IMR-90 (cell line): ENCODE measurements around the gene RNF212. TPM values are rescaled to one million over a fixed set of nuclear protein-coding genes. Genes with fewer than 3 reads are reported as not detected.

Experiments
- ATAC-seq: fragments of 200-7000 bp; cut with Tn5 transposase; 2 replicates; pipeline ENCODE4 v1.9.1; 2020; ENCODE audit warnings: low read depth, mild to moderate bottlenecking, moderate library complexity
- BruUV-seq: library from RNA; stranded (reverse); fragments of 400-500 nt; replicated peaks from 2 replicates; lab custom pipeline; 2021; lab: Mats Ljungman, UMichigan
- CTCF ChIA-PET: fragments of 300-600 bp; formaldehyde crosslinking; extraction: SDS; loops from one replicate; lab custom pipeline; 2021; ENCODE audit warnings: antibody characterized with exemption; lab: Yijun Ruan, JAX
- POLR2A ChIA-PET: fragments of 300-600 bp; sonication (Branson Sonifier 250); formaldehyde crosslinking; loops from one replicate; lab custom pipeline; 2022; ENCODE audit warnings: antibody characterized with exemption; ENCODE audit not compliant: unreplicated experiment; lab: Charles Lee
- DNase-seq: peaks from one replicate; pipeline ENCODE4 v3.0.0; 2013
- H2AFZ ChIP-seq: replicated peaks from 2 replicates; pipeline ENCODE3; 2013; ENCODE audit warnings: low read length, mild to moderate bottlenecking; ENCODE audit not compliant: poor library complexity
- H2AK5ac ChIP-seq: 2 replicates; pipeline ENCODE4 v1.6.1; 2013; ENCODE audit warnings: low read depth, low read length, inconsistent platforms
- H2AK9ac ChIP-seq: replicated peaks from 2 replicates; pipeline ENCODE3; 2013; ENCODE audit warnings: mild to moderate bottlenecking, low read depth, low read length, moderate library complexity; ENCODE audit not compliant: poor library complexity
- H2BK120ac ChIP-seq: 2 replicates; pipeline ENCODE4 v1.6.1; 2013; ENCODE audit warnings: low read depth, low read length, inconsistent platforms
- H2BK15ac ChIP-seq: 3 replicates; pipeline ENCODE4 v1.6.1; 2013; ENCODE audit warnings: low read depth, low read length, inconsistent platforms
- H2BK20ac ChIP-seq: 2 replicates; pipeline ENCODE4 v1.6.1; 2013; ENCODE audit warnings: low read depth, mild to moderate bottlenecking, inconsistent platforms, low read length, moderate library complexity
- H2BK5ac ChIP-seq: 2 replicates; pipeline ENCODE4 v1.6.1; 2013; ENCODE audit warnings: mild to moderate bottlenecking, low read depth, low read length, inconsistent platforms; ENCODE audit not compliant: poor library complexity, severe bottlenecking
- H3K14ac ChIP-seq: replicated peaks from 2 replicates; pipeline ENCODE4 v1.6.1; 2013; ENCODE audit warnings: low read depth, low read length, inconsistent platforms
- H3K18ac ChIP-seq: 2 replicates; pipeline ENCODE4 v1.6.1; 2013; ENCODE audit warnings: low read depth, low read length, control low read depth
- H3K23ac ChIP-seq: 2 replicates; pipeline ENCODE4 v1.6.1; 2013; ENCODE audit warnings: low read depth, low read length, inconsistent platforms
- H3K27ac ChIP-seq: 2 replicates; pipeline ENCODE4 v1.5.1; 2013; ENCODE audit warnings: mild to moderate bottlenecking, control low read depth, low read length; ENCODE audit not compliant: insufficient read depth
- H3K27me3 ChIP-seq: 2 replicates; pipeline ENCODE4 v1.6.1; 2013; ENCODE audit warnings: low read length; ENCODE audit not compliant: control insufficient read depth, insufficient read depth
- H3K36me3 ChIP-seq: 2 replicates; pipeline ENCODE4 v1.6.1; 2013; ENCODE audit warnings: low read length, mixed read lengths; ENCODE audit not compliant: control insufficient read depth, insufficient read depth
- H3K4ac ChIP-seq: 2 replicates; pipeline ENCODE4 v1.6.1; 2013; ENCODE audit warnings: low read depth, low read length, inconsistent platforms
- H3K4me1 ChIP-seq: 2 replicates; pipeline ENCODE4 v1.6.1; 2013; ENCODE audit warnings: low read length, mixed read lengths; ENCODE audit not compliant: control insufficient read depth, insufficient read depth
- H3K4me2 ChIP-seq: 2 replicates; pipeline ENCODE4 v1.6.1; 2013; ENCODE audit warnings: low read depth, mild to moderate bottlenecking, control low read depth, low read length, moderate library complexity
- H3K4me3 ChIP-seq: 2 replicates; pipeline ENCODE4 v1.5.1; 2013; ENCODE audit warnings: low read depth, mild to moderate bottlenecking, control low read depth, low read length, moderate library complexity; ENCODE audit not compliant: insufficient read depth
- H3K56ac ChIP-seq: 2 replicates; pipeline ENCODE4 v1.6.1; 2013; ENCODE audit warnings: low read length, inconsistent platforms; ENCODE audit not compliant: insufficient read depth; ENCODE audit errors: extremely low read depth
- H3K79me1 ChIP-seq, 2 experiments: 2 replicates each; pipeline ENCODE4 v1.6.1; 2013; ENCODE audit warnings: low read length in 2 of 2, inconsistent platforms in 1 of 2, low read depth in 1 of 2
- H3K9ac ChIP-seq: 2 replicates; pipeline ENCODE4 v1.6.1; 2013; ENCODE audit warnings: low read depth, low read length, control low read depth
- H3K9me1 ChIP-seq: 2 replicates; pipeline ENCODE4 v1.6.1; 2013; ENCODE audit warnings: low read length, inconsistent platforms; ENCODE audit not compliant: insufficient read depth
- H3K9me3 ChIP-seq: 2 replicates; pipeline ENCODE4 v1.6.1; 2013; ENCODE audit warnings: low read length; ENCODE audit not compliant: control insufficient read depth, insufficient read depth
- H4K20me1 ChIP-seq: 2 replicates; pipeline ENCODE4 v1.6.1; 2013; ENCODE audit warnings: low read length, inconsistent platforms; ENCODE audit not compliant: insufficient read depth
- H4K5ac ChIP-seq: 2 replicates; pipeline ENCODE4 v1.6.1; 2013; ENCODE audit warnings: mild to moderate bottlenecking, low read depth, low read length, control low read depth
- H4K8ac ChIP-seq, 2 experiments: 2 replicates each; pipeline ENCODE4 v1.6.1; 2013; ENCODE audit warnings: low read depth in 2 of 2, low read length in 2 of 2, control low read depth in 1 of 2, inconsistent platforms in 1 of 2
- H4K91ac ChIP-seq: 2 replicates; pipeline ENCODE4 v1.6.1; 2013; ENCODE audit warnings: low read depth, low read length, inconsistent platforms; ENCODE audit not compliant: insufficient read depth
- CEBPB ChIP-seq: IDR thresholded peaks from 2 replicates; pipeline ENCODE4 v1.6.1; 2012; ENCODE audit warnings: low read depth, low read length, improper control_type of control experiment
- CHD1 ChIP-seq: IDR thresholded peaks from 2 replicates; pipeline ENCODE4 v1.6.1; 2012; ENCODE audit warnings: low read depth, low read length, improper control_type of control experiment
- MAFK ChIP-seq: IDR thresholded peaks from 2 replicates; pipeline ENCODE4 v1.6.1; 2012; ENCODE audit warnings: low read depth, low read length, improper control_type of control experiment
- POLR2A ChIP-seq: IDR thresholded peaks from 2 replicates; pipeline ENCODE4 v1.6.1; 2012; ENCODE audit warnings: mild to moderate bottlenecking, low read depth, low read length
- RCOR1 ChIP-seq: IDR thresholded peaks from 2 replicates; pipeline ENCODE4 v1.6.1; 2012; ENCODE audit warnings: mild to moderate bottlenecking, low read length, improper control_type of control experiment; ENCODE audit not compliant: insufficient replicate concordance
- SMC3 ChIP-seq: fragments of 150-350 bp; IDR thresholded peaks from 2 replicates; pipeline ENCODE4 v1.6.1; 2016; ENCODE audit warnings: low read depth, mild to moderate bottlenecking, antibody characterized with exemption, low read length, moderate library complexity
- WGBS, 2 experiments: methylation state at CpG; one replicate each; pipeline versions ENCODE4 v1.1.5 to v1.1.7; 2013; ENCODE audit warnings: missing lambda C conversion rate in 2 of 2; ENCODE audit not compliant: insufficient read length in 1 of 2; ENCODE audit errors: extremely low coverage in 2 of 2; 5-methylcytosine and 5-hydroxymethylcytosine counted together
- dilution Hi-C: fragments of 300-500 bp; cut with HindIII; formaldehyde crosslinking; loops from one replicate; pipeline ENCODE4 v1.14.3; 2018; ENCODE audit warnings: low sequenced_read_pairs; ENCODE audit not compliant: unreplicated experiment
- in situ Hi-C: fragments of 300-500 bp; cut with MboI; formaldehyde crosslinking; loops from 3 replicates; pipeline ENCODE4 v1.14.3; 2019; ENCODE audit warnings: low sequenced_read_pairs, inconsistent platforms, mixed read lengths
- intact Hi-C: fragments of 100-400 bp; cut with micrococcal nuclease; formaldehyde crosslinking; loops from 2 replicates; pipeline ENCODE4 v1.10.0; 2022
- polyA plus RNA-seq, 3 experiments: library from polyadenylated mRNA; depleted of rRNA; stranded (reverse); fragments of >200 nt; gene quantifications; 2 replicates each; pipeline ENCODE4 v1.2.3, GENCODE V29; 2012; ENCODE audit warnings: low replicate concordance in 1 of 3
- total RNA-seq: library from RNA; depleted of rRNA; stranded (reverse); fragments of >200 nt; gene quantifications from 2 replicates; pipeline ENCODE4 v1.2.3, GENCODE V29; 2012
- TF ChIP-seq, protein P1 (sequence below): fragments of 150-350 bp; IDR thresholded peaks from 2 replicates; pipeline ENCODE4 v1.6.1; 2016; ENCODE audit warnings: low read depth, mild to moderate bottlenecking, low read length, moderate library complexity, borderline replicate concordance
- TF ChIP-seq, protein P2 (sequence below): conservative IDR thresholded peaks from 2 replicates; pipeline ENCODE4 v1.5.1; 2012; ENCODE audit warnings: mild to moderate bottlenecking, low read depth, low read length, improper control_type of control experiment

Gene RNF212
- total and polyA plus RNA-seq, 2 of the 4 experiments (the other 2 are of a cell fraction) = under 0.01 to 0.51 TPM

DNA sequence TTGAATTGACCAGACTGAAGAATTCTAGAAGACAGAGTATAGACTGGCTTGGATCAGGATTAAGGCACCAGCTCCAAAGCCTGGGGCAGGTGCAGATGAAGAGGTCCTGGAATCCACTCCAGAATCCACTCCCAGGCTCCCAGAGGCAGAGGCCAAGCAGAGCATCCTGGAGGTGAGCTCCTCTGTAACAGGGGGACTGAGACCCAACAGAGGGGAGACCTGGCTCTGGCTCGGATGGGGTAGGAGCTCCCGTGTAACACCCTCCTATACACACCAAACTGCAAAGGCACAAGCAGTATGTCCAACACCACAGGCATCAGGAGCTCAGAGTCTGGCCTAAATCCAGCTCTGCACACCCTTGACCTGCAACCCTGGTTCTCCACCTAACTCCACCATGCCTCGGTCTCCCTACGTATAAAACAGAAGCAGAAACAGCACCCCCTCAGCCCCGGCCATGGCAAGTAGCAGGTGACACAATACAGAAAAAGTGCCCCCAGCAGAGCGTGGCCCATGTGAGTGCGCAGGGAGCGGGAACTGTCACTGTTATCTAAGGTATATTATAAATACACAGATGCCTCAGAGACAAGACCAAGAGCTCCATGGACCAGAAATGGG is 14.9 kb downstream of the RNF212 start:
- no CpG with 5 or more reads among the region's 8 CpGs for WGBS, 2 experiments
- Histone ChIP-seq H3K36me3 (no peaks in the 10 kb centered on the region), H3K14ac (no peak overlapping the region), H3K9me1 (no peaks in the 10 kb centered on the region; the same call in 1 of the 2 replicates), H3K23ac (no peak overlapping the region), H4K20me1 (no peaks in the 10 kb centered on the region), H3K18ac (no peak overlapping the region), H3K9ac (no peak overlapping the region), H3K79me1 (no peaks in the 10 kb centered on the region), H2AK5ac (no peak overlapping the region), H3K27me3 (peaks cover 28% of the 10 kb centered on the region), H3K4me3 (no peak overlapping the region), H3K56ac (no peak overlapping the region), H3K9me3 (no peaks in the 10 kb centered on the region), H3K4me1 (no peaks in the 10 kb centered on the region), H4K8ac (no peak overlapping the region), H4K5ac (no peak overlapping the region), H2BK20ac (no peak overlapping the region), H3K27ac (no peak overlapping the region), H2BK120ac (no peak overlapping the region), H2AFZ (no peak overlapping the region), H3K4ac (no peak overlapping the region), H4K91ac (no peak overlapping the region), H3K4me2 (no peak overlapping the region), H2BK15ac (no peak overlapping the region), H2BK5ac (no peak overlapping the region), H2AK9ac (no peak overlapping the region)
- no TSS peak for BruUV-seq
- no peak for ATAC-seq
- ChIA-PET POLR2A (no interaction called here), CTCF (no interaction called here)
- in situ Hi-C loops = no loop called here
- intact Hi-C loops = no loop called here
- TF ChIP-seq SMC3 = no peak
- TF ChIP-seq, protein P1, sequence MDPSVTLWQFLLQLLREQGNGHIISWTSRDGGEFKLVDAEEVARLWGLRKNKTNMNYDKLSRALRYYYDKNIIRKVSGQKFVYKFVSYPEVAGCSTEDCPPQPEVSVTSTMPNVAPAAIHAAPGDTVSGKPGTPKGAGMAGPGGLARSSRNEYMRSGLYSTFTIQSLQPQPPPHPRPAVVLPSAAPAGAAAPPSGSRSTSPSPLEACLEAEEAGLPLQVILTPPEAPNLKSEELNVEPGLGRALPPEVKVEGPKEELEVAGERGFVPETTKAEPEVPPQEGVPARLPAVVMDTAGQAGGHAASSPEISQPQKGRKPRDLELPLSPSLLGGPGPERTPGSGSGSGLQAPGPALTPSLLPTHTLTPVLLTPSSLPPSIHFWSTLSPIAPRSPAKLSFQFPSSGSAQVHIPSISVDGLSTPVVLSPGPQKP = no peak
- TF ChIP-seq, protein P2, sequence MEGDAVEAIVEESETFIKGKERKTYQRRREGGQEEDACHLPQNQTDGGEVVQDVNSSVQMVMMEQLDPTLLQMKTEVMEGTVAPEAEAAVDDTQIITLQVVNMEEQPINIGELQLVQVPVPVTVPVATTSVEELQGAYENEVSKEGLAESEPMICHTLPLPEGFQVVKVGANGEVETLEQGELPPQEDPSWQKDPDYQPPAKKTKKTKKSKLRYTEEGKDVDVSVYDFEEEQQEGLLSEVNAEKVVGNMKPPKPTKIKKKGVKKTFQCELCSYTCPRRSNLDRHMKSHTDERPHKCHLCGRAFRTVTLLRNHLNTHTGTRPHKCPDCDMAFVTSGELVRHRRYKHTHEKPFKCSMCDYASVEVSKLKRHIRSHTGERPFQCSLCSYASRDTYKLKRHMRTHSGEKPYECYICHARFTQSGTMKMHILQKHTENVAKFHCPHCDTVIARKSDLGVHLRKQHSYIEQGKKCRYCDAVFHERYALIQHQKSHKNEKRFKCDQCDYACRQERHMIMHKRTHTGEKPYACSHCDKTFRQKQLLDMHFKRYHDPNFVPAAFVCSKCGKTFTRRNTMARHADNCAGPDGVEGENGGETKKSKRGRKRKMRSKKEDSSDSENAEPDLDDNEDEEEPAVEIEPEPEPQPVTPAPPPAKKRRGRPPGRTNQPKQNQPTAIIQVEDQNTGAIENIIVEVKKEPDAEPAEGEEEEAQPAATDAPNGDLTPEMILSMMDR = no peak
- no peak for TF ChIP-seq RCOR1
- TF ChIP-seq CHD1 = no peak
- TF ChIP-seq MAFK = no peak
- TF ChIP-seq CEBPB = no peak
- no peak for TF ChIP-seq POLR2A
- dilution Hi-C loops = no loop called here
- DNase-seq = no peak
